GDM1 (cell line): ENCODE results near the gene ASB12.

Experiments
- DNase-seq: peaks from one replicate; lab custom pipeline; 2025; lab: John Stamatoyannopoulos, UW

ASB12 gene

GRCh38 chrX:64186974-64187761 lies 43.2 kb downstream of the ASB12 start:
- DNase-seq: no peak

- no peak for DNase-seq
Measured at GRCh38 chrX:64184396-64184795, 46.0 kb downstream of the ASB12 start.

- DNase-seq: no peak
Measured at GRCh38 chrX:64182208-64182607, 48.2 kb downstream of the ASB12 start.

GRCh38 chrX:64176876-64177275 lies 53.5 kb downstream of the ASB12 start:
- no peak for DNase-seq
